HL-60/S4 (cell line): ENCODE data around the gene PROB1.
"Not testable (repeated sequence)": the region's sequence is repeated elsewhere in the genome, so short reads cannot be mapped to it uniquely, and the experiment has no call there.

Experiments used
- in situ Hi-C: fragments of 300-500 bp; cut with MboI; formaldehyde crosslinking; loops from 2 replicates; pipeline ENCODE4 v1.14.3; 2022; ENCODE audit warnings: low sequenced_read_pairs

The PROB1 gene

DNA sequence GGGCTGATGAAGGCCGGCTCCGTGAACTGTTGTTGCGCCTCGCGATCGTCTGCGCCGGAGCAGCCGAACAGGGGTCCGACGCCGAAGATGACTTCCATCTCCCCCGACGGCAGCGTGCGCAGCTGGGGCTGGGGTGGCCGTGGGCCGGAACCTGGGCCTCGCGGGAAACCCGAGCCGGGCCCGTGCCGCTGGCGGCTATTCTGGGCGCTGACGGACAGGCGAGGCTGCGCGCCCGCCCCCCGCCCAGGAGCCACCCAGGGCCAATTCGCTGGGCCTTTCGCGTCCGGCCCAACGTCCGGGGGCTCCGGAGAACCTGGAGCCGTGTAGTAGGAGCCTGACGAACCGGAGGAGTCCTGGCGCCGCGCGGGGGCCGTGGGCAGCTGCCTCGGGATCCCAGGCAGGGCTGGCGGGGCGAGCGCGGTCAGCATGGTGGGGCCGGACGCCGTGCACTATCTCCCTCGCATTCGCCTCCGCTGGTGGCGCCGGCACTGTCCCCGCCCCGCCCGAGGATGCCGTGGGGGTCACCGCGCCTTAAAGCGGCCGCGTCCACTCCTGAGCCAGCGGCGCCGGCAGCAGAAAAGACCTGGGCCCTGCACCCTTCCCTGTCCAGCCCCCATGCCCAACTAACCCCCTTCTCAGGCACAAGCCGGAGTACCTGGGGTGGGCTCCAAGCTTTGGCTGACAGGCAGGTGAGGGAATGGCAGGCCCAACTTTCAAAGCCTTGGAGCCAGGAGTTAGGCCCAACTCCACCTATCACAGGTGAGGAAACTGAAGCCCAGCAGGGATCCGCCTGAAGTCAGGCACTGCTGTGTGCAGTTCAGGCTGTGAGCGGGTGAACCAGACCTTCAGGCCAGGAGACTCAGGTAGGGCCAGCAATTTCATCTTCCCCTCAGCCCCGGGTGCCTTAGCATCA, at the start of gene PROB1:
Gene PROB1, minus strand, starts transcription at position 451 of the 913 bp plus-strand sequence. Its CDS starts 23 bp downstream, at position 428.
- in situ Hi-C loops = no loop called here

- in situ Hi-C loops = no loop called here
Observed at GRCh38 chr5:139443831-139444453, 49.0 kb upstream of the PROB1 start.

DNA sequence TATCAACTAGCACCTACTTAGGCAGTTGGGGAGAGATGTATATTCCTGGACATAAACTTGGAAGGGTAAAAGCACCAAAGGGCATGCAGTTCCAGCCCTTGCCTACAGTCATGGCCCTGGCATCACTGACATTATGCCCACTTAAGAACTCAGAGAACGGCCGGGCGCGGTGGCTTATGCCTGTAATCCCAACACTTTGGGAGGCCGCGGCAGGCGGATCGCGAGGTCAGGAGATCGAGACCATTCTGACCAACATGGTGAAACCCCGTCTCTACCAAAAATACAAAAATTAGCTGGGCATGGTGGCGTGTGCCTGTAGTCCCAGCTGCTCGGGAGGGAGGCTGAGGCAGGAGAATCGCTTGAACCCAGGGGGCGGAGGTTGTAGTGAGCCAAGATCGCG, 45.5 kb upstream of the PROB1 start:
- in situ Hi-C loops = not testable (repeated sequence)

DNA sequence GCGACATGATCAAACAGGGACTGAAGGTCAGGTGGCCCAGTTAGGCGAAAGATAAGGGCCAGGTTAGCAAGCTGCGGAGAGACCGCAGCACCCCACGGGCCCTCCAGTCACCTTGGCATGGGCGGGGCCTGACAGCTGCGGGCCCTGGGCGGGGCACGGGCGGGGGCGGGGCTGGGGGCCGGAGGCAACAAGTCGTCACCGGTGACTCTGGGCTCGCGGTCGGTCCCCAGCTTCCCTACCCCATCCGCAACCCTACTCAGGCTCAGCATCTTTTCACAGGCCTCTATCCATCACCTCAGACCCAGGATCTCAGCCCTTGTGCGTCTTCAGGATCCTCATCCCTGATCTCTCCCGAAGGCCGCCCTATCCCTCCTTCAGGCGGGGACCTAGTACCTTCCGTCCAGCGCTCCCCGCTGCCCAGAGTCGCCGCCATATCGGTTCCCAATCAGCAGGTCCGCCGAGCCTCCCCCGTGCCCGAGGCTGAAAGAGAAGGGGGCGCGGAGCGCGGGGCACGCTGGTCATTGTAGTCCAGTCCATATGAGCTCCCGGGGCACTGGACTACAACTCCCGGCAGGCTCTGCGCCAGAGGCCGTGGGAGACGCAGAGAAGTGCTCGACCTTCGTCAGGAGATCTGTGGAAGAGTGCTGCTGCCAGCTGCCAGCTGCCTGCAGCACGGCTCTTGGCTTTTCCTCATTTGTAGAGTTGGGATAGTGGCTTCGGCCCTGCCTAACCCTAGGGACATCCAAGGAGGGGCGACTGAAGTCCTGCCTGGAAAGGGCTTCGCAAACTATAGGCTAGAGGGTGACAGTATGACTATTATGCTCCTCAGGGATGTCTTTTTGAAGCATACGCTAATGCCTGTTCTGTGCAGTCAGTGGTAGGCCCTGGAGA, 44.4 kb upstream of the PROB1 start, which contains the start of gene DNAJC18:
Gene DNAJC18, minus strand, starts transcription at position 513 of the 891 bp plus-strand sequence. Its CDS starts 80 bp downstream, at position 433.
- in situ Hi-C loops = no loop called here

DNA sequence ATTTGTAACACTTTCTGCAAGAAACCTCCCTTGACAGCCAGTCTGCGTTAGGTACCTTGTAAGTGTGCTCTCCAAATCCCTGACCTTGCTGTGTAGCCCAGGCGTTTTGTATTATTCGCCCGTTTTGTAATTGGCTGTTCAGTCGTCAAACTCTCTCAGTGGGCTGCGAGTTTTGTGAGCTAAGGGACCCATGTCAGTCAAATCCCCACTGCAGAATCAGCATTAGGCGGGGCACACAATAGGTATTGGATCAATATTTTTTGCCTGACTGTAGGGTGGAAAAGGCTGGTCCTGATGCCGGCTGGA, 43.8 kb upstream of the PROB1 start:
- in situ Hi-C loops = no loop called here

DNA sequence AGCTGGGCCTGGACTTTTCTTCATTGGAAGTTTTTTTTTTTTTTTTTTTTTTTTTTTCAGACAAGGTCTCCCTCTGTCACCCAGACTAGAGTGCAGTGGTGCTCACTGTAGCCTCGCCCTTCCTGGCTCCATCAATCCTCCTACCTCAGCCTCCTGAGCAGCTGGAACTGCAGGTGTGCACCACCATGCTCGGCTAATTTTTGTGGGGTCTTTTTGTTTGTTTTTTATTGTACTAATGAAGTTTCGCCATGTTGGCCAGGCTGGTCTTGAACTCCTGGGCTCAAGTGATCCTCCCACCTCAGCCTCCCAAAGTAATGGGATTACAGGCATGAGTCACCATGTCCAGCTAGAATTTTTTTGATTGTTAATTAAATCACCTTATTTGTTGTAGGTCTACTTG, 40.8 kb upstream of the PROB1 start:
- in situ Hi-C loops = no loop called here

DNA sequence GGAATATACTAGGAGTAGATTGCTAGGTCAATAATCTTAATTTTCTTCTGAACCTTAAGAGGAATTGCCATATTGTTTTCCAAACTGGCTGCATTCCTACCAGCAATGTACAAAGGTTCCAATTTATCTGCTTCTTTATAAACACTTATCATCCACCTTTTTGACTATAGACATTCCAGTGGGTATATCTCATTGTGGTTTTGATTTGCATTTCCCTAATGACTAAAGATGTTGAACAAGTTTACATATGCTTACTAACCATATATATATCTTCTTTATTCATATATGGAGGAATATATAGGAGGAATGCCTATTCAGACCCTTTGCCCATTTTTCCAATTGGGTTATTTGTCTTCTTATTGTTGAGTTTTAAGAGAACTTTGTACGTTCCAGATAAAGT, 36.8 kb upstream of the PROB1 start:
- in situ Hi-C loops = no loop called here

DNA sequence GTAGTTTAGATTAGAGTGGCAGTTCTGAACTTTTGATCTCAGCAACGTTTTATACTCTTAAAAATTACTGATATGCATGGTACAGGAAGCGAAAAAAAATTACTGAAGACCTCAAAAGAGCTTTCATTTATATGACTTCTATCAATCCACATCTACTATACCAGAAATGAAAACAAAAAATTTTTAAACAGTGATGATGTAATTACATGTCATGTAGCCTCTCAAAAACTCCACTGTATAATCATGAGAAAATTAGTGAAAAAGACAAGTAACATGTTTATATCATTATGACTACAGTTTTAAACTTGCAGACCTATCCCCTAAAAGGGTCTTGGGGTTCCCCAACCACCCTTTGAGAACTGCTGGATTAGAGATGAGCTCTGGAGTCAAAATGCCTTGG, 35.1 kb upstream of the PROB1 start:
- in situ Hi-C loops = no loop called here

GRCh38 chr5:139426203-139426885, 31.4 kb upstream of the PROB1 start:
- in situ Hi-C loops = loop anchor here (10.0 kb wide), 2 partner anchors 88 to 338 kb away; no protein-coding TSS in a partner anchor

DNA sequence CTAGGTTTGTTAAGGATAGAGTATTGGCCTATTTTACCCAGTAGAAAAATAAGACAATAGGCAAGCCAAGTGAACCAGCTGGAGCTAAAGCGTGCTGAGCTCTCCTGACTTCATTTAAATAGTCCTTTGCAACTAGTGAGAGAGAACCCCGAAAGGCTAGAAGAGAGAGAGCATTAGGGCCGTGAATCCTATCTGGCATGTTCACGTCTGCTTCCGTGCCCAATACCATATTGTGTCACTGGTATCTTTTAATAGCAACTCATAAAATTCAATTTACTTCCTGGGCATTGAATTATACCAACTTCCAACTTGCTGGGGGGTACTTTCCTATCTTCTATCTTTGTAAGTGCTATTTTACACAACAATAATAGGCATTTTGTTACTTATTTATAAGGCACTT, 30.6 kb upstream of the PROB1 start:
- in situ Hi-C loops = loop anchor here (10.0 kb wide), 2 partner anchors 89 to 339 kb away; no protein-coding TSS in a partner anchor

GRCh38 chr5:139422307-139422893, 27.5 kb upstream of the PROB1 start:
- in situ Hi-C loops = loop anchor here (10.0 kb wide), 2 partner anchors 92 to 342 kb away; no protein-coding TSS in a partner anchor

DNA sequence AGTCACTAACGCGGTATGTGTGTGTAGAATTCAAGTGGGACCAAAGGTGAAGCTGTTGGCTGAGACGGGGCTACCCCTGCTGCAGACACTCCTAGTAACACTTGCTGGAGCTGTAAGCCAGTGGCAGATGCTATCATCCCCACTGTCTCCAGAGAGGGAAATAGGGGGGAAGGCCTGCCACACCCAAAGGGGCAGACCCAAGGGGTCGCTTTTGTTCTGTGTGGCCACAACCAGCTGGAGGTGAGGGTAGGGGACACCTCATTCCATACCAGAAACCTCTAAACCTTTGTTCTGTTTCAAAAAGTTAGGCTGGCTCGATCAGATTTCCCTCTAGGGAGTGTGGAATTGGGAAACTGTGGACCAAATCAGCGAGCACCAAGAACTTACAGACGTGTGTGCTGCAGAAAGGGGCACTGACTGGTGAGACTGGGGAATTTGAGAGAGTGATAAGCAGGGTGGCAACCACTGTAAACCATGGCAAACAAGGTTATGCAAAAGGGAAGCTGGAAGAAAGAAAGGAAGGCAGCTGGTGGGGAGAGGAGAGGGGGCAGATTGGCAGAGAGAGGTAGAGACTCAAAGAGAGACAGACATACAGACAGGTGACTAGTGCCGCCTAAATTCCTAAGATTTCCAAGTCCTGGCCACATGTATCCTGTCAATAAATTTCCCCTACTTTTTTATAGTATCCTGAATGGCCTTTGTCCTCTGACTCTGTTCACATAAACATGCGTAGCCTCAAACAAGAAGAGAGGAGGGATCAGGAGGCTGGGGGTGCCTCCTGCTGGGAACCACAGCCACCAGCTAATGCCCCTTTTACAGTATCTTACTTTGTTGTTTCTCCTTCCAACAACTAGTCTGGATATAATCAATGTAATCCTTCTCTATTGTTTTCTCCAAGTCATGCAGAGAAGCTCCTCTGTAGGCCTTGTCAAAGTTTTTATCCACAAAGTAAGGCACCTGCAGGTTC, 24.6 kb upstream of the PROB1 start:
- in situ Hi-C loops = loop anchor here (10.0 kb wide), 2 partner anchors 95 to 345 kb away; no protein-coding TSS in a partner anchor

DNA sequence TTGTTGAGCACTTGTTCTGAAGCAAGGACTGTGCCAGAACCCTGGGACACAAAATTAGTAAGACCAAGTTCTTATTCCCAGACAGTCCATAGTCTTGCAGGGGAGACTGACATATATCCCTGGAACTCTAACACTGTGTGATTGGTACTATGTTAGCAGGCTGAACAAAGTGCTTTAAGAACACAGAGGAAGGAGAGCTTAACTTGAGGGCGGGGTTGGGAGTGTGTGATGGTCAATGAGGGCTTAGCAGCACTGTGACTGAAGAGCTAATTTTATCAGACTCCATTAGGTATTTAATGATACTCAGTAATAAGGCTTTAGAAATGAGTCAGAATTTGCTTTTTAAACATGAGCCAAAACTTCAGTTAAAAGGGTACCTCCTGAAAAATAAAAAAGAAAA, 23.9 kb upstream of the PROB1 start:
- in situ Hi-C loops = no loop called here

DNA sequence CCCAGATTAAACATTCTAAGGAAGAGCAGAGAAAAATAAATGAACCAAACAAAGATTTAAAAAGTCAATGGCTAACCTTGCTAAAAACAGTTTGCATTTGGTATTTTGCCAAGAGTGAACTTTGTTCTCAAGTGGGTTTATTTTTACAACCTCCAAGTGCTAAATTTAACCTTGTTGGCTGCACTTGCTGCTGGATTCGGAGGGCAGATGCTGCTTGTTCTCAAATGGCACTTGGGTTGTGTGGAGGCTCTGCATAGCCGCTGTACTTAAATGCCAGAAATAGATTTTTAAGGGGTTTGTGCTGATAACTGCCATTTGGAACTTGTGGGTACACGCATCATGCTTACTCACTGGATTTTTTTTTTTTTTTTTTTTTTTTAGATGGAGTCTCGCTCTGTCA, 22.3 kb upstream of the PROB1 start:
- in situ Hi-C loops = no loop called here

- in situ Hi-C loops = no loop called here
Observed at GRCh38 chr5:139416651-139417050, 21.7 kb upstream of the PROB1 start.

- in situ Hi-C loops = no loop called here
Observed at GRCh38 chr5:139415869-139416268, 21.0 kb upstream of the PROB1 start.

- in situ Hi-C loops = no loop called here
Observed at GRCh38 chr5:139415221-139415861, 20.4 kb upstream of the PROB1 start.

DNA sequence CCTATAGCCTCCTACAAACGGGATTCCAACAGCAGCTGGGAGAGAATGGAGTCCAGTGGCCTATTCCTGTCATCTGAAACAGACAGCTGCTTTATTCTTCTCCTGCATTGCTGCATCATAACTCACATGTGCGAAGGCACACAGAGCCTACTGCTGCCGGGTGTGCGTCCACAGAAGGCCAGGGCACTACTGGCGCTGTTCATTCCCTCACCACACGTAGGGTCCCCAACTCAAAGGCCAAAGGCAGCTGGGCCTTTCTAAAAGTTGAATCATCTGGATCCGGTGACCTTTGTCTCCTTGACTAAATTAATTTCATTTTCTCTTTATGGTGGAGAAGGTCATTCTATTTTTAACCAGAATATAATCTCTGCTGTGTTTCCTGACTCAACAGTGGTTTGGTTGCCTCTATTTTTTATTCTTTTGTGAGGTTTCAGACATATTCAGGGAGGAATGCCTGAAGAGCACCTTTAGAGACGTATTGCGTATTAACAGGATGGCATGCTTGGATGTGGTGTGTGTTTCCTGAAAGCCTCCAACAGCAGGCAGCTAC, 19.8 kb upstream of the PROB1 start:
- in situ Hi-C loops = no loop called here
